Suprapubic skin (tissue), 3 donors: Measurements from ENCODE around the gene ASB18.

Experiments used
- CTCF ChIP-seq, 2 donors: fragments of 200-600 bp in 1 of 2; fragments of 450-650 bp in 1 of 2; sonication (generic) in 1 of 2; IDR thresholded peaks; one replicate each; pipeline ENCODE4 v1.5.1; 2016 to 2019; ENCODE audit warnings: antibody characterized with exemption in 2 of 2, mild to moderate bottlenecking in 1 of 2, moderate library complexity in 1 of 2
- EP300 ChIP-seq: sonication (generic); formaldehyde crosslinking; IDR thresholded peaks from one replicate; pipeline ENCODE4 v1.6.1; 2017; ENCODE audit warnings: antibody characterized with exemption

DNA sequence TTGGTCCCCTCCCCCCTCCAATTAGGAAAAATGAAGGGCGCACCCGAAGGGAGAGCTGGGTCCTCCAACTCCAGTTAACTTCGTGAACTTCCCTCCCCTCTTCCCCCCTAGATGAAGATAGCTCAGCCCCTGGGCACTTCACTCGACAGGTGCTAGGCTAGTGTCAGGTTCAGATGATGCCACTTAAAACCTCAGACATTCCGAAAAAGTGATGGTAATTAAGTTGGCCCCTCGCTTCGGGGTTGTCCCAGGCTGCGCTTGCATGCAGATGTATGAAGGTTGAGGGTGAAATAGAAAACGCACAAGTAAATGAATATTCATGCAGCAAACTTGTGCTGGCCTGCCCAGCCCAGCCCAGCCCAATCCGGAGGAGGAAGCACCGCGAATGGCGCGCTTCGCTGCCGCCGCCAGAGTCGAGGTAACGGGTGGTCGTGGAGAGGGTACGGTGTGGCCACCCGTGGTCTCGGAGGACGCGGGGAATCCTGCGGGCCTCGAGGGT, 93.0 kb downstream of the ASB18 start:
- no peak for TF ChIP-seq CTCF (IDR thresholded peaks at IDR 0.05)
- no peak for TF ChIP-seq EP300
